HepG2 (cell line): ENCODE data around the gene DHRS1. TPM values are rescaled to one million over a fixed set of nuclear protein-coding genes. Genes with fewer than 3 reads are reported as not detected.

Experiments
- CREM ChIP-seq, 2 experiments: sonication (generic) in 1 of 2; formaldehyde crosslinking in 1 of 2; IDR thresholded peaks; 2 replicates each; pipeline versions ENCODE4 v1.4.0 to v1.6.1; 2016 to 2020; ENCODE audit warnings: antibody characterized with exemption in 1 of 2, mild to moderate bottlenecking in 1 of 2, missing genetic modification reagents in 1 of 2
- KAT2B ChIP-seq: fragments of 150-350 bp; IDR thresholded peaks from 2 replicates; pipeline ENCODE4 v1.6.1; 2014; ENCODE audit warnings: low read depth, low read length, borderline replicate concordance
- KDM5B ChIP-seq: sonication (generic); formaldehyde crosslinking; IDR thresholded peaks from 2 replicates; pipeline ENCODE4 v1.4.0; 2020; ENCODE audit warnings: missing genetic modification reagents, mild to moderate bottlenecking, borderline replicate concordance
- MYC ChIP-seq: sonication (generic); formaldehyde crosslinking; IDR thresholded peaks from 2 replicates; pipeline ENCODE4 v1.9.0; 2021; ENCODE audit warnings: missing genetic modification reagents, borderline replicate concordance
- NR3C1 ChIP-seq: sonication (generic); formaldehyde crosslinking; IDR thresholded peaks from 2 replicates; pipeline ENCODE4 v1.4.0; 2020; ENCODE audit warnings: missing genetic modification reagents
- ONECUT2 ChIP-seq: sonication (generic); formaldehyde crosslinking; IDR thresholded peaks from 2 replicates; pipeline ENCODE4 v1.4.0; 2020; ENCODE audit warnings: missing genetic modification reagents
- POGZ ChIP-seq: sonication (generic); formaldehyde crosslinking; IDR thresholded peaks from 2 replicates; pipeline ENCODE4 v1.4.0; 2020; ENCODE audit warnings: mild to moderate bottlenecking, missing genetic modification reagents
- SKI ChIP-seq: fragments of 450-650 bp; IDR thresholded peaks from one replicate; pipeline ENCODE4 v1.6.1; 2018; ENCODE audit warnings: mild to moderate bottlenecking; ENCODE audit not compliant: partially characterized antibody
- SMAD3 ChIP-seq: sonication (generic); formaldehyde crosslinking; IDR thresholded peaks from 2 replicates; pipeline ENCODE4 v1.4.0; 2020; ENCODE audit warnings: missing genetic modification reagents
- TEAD3 ChIP-seq: optimal IDR thresholded peaks from 2 replicates; pipeline ENCODE3; 2016; ENCODE audit warnings: borderline replicate concordance
- ZMYM3 ChIP-seq: sonication (generic); formaldehyde crosslinking; IDR thresholded peaks from 2 replicates; pipeline ENCODE4 v1.5.1; 2020; ENCODE audit warnings: mild to moderate bottlenecking, missing genetic modification reagents
- ZNF354B ChIP-seq: sonication (generic); formaldehyde crosslinking; IDR thresholded peaks from 2 replicates; pipeline ENCODE4 v1.8.0; 2022; ENCODE audit warnings: mild to moderate bottlenecking, missing genetic modification reagents
- ZNF510 ChIP-seq: sonication (generic); formaldehyde crosslinking; IDR thresholded peaks from 2 replicates; pipeline ENCODE4 v1.4.0; 2020; ENCODE audit warnings: low read depth, mild to moderate bottlenecking, missing genetic modification reagents
- ZNF530 ChIP-seq: sonication (generic); formaldehyde crosslinking; IDR thresholded peaks from 2 replicates; pipeline ENCODE4 v1.5.0; 2020; ENCODE audit warnings: low read depth, mild to moderate bottlenecking, missing genetic modification reagents
- ZNF816 ChIP-seq: sonication (generic); formaldehyde crosslinking; IDR thresholded peaks from 2 replicates; pipeline ENCODE4 v1.8.0; 2022; ENCODE audit warnings: missing genetic modification reagents, mild to moderate bottlenecking, borderline replicate concordance
- ZSCAN20 ChIP-seq: sonication (generic); formaldehyde crosslinking; IDR thresholded peaks from 2 replicates; pipeline ENCODE4 v1.4.0; 2020; ENCODE audit warnings: missing genetic modification reagents, mild to moderate bottlenecking, borderline replicate concordance
- ZSCAN30 ChIP-seq: sonication (generic); formaldehyde crosslinking; IDR thresholded peaks from 2 replicates; pipeline ENCODE4 v1.5.0; 2020; ENCODE audit warnings: mild to moderate bottlenecking, missing genetic modification reagents
- polyA plus RNA-seq, 8 experiments: library from polyadenylated mRNA; depleted of rRNA in 3 of 8; stranded (reverse) in 7 of 8; unstranded in 1 of 8; fragments of >200 nt; fragmentation: Illumina TruSeq in 4 of 8; extraction: Trizol in 4 of 8; gene quantifications; 2 replicates each; pipeline versions ENCODE4 v1.2.1 to v1.2.3, GENCODE V29; 2011 to 2016; ENCODE audit warnings: low read depth in 4 of 8, missing spikeins in 1 of 8, mixed read lengths in 1 of 8; ENCODE audit not compliant: insufficient read depth in 1 of 8
- total RNA-seq, 5 experiments: library from RNA; depleted of rRNA; stranded (reverse); fragments of >200 nt; fragmentation: Illumina TruSeq; extraction: Trizol; gene quantifications; 2 replicates each; pipeline ENCODE4 v1.2.3, GENCODE V29; 2016; ENCODE audit warnings: low read depth in 1 of 5
- TF ChIP-seq, protein P1 (sequence below): sonication (generic); formaldehyde crosslinking; IDR thresholded peaks from 2 replicates; pipeline ENCODE4 v1.4.0; 2020; ENCODE audit warnings: mild to moderate bottlenecking, low read depth, missing genetic modification reagents
- TF ChIP-seq, protein P2 (sequence below): sonication (generic); formaldehyde crosslinking; IDR thresholded peaks from 2 replicates; pipeline ENCODE4 v1.4.0; 2020; ENCODE audit warnings: missing genetic modification reagents, borderline replicate concordance
- TF ChIP-seq, protein P3 (sequence below): sonication (generic); formaldehyde crosslinking; IDR thresholded peaks from 2 replicates; pipeline ENCODE4 v1.4.0; 2020; ENCODE audit warnings: missing genetic modification reagents, borderline replicate concordance
- TF ChIP-seq, protein P4 (sequence below): sonication (generic); formaldehyde crosslinking; IDR thresholded peaks from 2 replicates; pipeline ENCODE4 v1.8.0; 2022; ENCODE audit warnings: mild to moderate bottlenecking, missing genetic modification reagents, moderate library complexity

The DHRS1 gene
- total and polyA plus RNA-seq, 2 of the 13 experiments (the other 11 are each of a cell fraction or from before 2014, with no cell fraction given): 49.8 to 60.8 TPM

DNA sequence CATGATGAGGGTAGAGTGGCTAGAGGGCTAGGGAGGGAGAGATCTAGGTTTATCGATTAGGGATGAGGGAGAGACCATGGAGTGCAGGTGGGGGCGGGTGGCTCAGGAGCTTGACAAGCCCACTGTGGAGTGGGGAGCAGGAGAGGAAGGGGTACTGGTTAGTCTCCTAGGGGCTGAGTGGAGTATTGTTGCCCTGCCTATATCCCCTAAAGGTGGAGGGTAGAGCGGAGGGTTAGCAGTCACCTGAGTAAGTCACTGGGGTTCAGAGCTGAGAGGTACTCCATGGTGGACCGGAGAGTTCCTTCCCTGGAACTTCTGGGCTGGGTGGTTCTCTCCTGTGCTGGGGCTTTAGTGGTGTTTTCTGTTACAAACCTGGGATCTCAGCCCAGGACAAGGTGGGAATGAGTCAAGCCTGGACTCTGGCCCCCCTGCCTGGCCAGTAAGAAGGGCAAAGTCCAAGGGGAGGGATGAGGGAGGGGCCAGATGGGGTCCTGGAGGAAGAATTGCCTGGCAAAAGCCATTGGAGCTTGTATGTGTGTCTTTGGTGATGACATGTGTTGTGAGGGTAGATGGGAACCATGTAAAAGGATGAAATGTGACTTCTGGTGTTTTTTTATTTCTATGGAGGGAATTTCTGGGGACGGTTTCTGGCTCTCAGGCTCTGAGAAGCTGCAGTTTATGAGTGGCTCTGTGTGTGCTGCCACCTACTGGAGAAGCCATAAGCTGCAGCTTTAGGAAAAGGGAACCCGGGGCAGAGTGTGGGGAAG is 8.2 kb upstream of the DHRS1 start, which contains the start of gene CIDEB (continued):
- TF ChIP-seq, protein P1, sequence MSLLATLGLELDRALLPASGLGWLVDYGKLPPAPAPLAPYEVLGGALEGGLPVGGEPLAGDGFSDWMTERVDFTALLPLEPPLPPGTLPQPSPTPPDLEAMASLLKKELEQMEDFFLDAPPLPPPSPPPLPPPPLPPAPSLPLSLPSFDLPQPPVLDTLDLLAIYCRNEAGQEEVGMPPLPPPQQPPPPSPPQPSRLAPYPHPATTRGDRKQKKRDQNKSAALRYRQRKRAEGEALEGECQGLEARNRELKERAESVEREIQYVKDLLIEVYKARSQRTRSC (CRISPR knock-in tag): peak; percentile 63
- peak; percentile 78 for TF ChIP-seq ONECUT2 (CRISPR knock-in tag)
- TF ChIP-seq, protein P2, sequence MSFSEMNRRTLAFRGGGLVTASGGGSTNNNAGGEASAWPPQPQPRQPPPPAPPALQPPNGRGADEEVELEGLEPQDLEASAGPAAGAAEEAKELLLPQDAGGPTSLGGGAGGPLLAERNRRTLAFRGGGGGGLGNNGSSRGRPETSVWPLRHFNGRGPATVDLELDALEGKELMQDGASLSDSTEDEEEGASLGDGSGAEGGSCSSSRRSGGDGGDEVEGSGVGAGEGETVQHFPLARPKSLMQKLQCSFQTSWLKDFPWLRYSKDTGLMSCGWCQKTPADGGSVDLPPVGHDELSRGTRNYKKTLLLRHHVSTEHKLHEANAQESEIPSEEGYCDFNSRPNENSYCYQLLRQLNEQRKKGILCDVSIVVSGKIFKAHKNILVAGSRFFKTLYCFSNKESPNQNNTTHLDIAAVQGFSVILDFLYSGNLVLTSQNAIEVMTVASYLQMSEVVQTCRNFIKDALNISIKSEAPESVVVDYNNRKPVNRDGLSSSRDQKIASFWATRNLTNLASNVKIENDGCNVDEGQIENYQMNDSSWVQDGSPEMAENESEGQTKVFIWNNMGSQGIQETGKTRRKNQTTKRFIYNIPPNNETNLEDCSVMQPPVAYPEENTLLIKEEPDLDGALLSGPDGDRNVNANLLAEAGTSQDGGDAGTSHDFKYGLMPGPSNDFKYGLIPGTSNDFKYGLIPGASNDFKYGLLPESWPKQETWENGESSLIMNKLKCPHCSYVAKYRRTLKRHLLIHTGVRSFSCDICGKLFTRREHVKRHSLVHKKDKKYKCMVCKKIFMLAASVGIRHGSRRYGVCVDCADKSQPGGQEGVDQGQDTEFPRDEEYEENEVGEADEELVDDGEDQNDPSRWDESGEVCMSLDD: no peak; the same call in 1 of the 2 replicates
- TF ChIP-seq NR3C1: no peak
- TF ChIP-seq ZSCAN30 (CRISPR knock-in tag): no peak
- TF ChIP-seq POGZ (CRISPR knock-in tag): peak; percentile 88
- TF ChIP-seq ZNF354B (CRISPR knock-in tag): no peak
- TF ChIP-seq MYC (CRISPR knock-in tag): peak; percentile 77; the same call in 1 of the 2 replicates
- TF ChIP-seq ZNF530 (CRISPR knock-in tag): no peak
- TF ChIP-seq ZSCAN20 (CRISPR knock-in tag): no peak
- TF ChIP-seq, protein P3, sequence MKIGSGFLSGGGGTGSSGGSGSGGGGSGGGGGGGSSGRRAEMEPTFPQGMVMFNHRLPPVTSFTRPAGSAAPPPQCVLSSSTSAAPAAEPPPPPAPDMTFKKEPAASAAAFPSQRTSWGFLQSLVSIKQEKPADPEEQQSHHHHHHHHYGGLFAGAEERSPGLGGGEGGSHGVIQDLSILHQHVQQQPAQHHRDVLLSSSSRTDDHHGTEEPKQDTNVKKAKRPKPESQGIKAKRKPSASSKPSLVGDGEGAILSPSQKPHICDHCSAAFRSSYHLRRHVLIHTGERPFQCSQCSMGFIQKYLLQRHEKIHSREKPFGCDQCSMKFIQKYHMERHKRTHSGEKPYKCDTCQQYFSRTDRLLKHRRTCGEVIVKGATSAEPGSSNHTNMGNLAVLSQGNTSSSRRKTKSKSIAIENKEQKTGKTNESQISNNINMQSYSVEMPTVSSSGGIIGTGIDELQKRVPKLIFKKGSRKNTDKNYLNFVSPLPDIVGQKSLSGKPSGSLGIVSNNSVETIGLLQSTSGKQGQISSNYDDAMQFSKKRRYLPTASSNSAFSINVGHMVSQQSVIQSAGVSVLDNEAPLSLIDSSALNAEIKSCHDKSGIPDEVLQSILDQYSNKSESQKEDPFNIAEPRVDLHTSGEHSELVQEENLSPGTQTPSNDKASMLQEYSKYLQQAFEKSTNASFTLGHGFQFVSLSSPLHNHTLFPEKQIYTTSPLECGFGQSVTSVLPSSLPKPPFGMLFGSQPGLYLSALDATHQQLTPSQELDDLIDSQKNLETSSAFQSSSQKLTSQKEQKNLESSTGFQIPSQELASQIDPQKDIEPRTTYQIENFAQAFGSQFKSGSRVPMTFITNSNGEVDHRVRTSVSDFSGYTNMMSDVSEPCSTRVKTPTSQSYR (CRISPR knock-in tag): no peak; the same call in 1 of the 2 replicates
- TF ChIP-seq KDM5B (CRISPR knock-in tag): peak; percentile 72
- TF ChIP-seq ZNF816 (CRISPR knock-in tag): no peak
- peak; percentile 59 for TF ChIP-seq SKI
- peak; percentile 87 for TF ChIP-seq CREM (IDR thresholded peaks at IDR 0.05)
- no peak for TF ChIP-seq CREM (CRISPR knock-in tag; IDR thresholded peaks at IDR 0.05)
- peak; percentile 98 for TF ChIP-seq SMAD3 (CRISPR knock-in tag)
- no peak; the same call in none of the 2 replicates for TF ChIP-seq ZMYM3
- TF ChIP-seq KAT2B: no peak
- peak; percentile 90 for TF ChIP-seq TEAD3 (CRISPR knock-in tag)
- TF ChIP-seq, protein P4, sequence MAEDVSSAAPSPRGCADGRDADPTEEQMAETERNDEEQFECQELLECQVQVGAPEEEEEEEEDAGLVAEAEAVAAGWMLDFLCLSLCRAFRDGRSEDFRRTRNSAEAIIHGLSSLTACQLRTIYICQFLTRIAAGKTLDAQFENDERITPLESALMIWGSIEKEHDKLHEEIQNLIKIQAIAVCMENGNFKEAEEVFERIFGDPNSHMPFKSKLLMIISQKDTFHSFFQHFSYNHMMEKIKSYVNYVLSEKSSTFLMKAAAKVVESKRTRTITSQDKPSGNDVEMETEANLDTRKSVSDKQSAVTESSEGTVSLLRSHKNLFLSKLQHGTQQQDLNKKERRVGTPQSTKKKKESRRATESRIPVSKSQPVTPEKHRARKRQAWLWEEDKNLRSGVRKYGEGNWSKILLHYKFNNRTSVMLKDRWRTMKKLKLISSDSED: no peak
- peak; percentile 89; the same call in 1 of the 2 replicates for TF ChIP-seq ZNF510 (CRISPR knock-in tag)
